ENCODE data around the gene IPO4.

DNA sequence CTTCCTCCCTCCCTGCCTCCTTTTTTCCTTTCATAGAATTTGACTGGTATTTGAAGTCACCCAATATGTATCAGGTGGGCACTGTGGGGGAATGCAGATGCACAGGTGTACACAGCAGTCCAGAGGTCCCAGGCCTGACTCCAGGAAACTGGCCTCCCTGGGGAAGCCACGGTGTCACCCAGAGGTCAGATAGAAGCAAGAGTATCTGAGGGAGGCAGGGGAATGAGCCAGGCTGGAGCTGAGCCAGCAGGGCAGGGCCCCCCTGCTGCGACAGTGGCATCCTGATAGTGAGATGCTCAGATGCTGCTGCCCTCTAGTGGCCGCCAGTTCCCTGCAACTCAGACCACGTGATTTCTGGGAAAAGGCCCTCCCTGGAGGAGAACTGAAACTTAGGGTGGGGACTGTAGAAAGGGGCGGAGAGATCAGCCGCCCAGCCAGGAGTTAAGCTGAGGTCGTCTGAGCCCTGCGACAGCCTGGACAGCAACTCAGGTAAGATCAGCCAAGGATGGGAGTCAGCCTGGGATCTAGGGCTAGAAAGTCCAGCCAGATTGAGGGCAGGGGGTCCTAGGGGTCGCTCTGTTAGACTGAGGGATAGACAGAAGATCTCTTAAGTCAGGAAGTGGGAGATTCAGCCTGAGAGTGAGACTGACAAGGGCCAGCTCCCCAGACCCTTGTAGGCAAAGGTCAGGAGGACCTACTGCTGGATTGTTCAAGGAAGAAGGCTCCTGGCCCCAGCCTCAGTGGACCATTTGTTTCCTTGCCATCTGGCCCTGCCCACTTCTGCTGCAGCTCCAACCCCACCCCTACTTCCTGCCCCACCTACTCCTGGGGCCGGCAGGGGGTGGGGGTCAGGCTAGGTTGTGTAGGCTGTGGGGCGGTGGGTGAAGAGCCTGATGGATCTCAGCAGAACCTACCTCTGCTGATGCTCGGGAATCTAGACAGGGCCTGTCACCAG lies 27.5 kb downstream of the IPO4 start, which contains the start of gene IRF9:
- TF ChIP-seq CTCF (IDR thresholded peaks at IDR 0.05) = peak; percentile 96
- TF ChIP-seq ZFX (IDR thresholded peaks at IDR 0.05; ENCODE audit: borderline replicate concordance) = no peak

Data from 22Rv1 (cell line).